HG03066 (cell line): ENCODE measurements around the gene CNTNAP1.

Source experiments
- ATAC-seq: cut with Tn5 transposase; IDR thresholded peaks from one replicate; pipeline ENCODE4 v1.9.1; 2021; ENCODE audit warnings: low read depth; ENCODE audit not compliant: unreplicated experiment

CNTNAP1 gene

DNA sequence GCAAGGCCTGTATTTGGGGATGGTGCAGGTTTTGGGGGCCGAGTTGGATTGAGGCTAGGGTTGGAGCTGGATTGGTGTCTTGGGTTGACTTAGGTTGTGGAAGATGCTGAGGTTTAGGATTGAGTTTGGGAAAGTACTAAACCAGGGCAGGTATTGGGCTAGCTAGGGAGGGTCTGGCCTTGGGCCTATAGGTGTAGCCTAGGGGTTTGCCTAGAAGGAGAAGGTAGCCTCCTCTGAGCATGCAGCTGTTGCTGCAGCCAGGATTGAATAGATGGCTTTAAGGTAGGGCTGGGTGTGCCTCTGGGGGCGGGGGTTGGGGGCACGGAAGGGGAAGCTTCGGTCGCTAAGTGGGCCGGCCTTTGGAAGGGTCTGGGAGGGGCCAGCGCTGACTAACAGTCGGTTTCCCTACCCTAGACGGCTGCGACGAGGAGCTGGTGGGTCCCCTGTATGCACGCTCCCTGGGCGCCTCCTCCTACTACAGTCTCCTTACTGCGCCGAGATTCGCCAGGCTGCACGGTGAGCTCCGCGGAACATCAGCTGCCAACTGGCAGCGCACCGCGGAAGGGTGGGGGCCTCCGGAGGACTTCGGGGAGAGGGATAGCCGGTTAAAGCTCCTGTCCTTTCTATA is 1.2 kb downstream of the CNTNAP1 start:
- no peak for ATAC-seq

DNA sequence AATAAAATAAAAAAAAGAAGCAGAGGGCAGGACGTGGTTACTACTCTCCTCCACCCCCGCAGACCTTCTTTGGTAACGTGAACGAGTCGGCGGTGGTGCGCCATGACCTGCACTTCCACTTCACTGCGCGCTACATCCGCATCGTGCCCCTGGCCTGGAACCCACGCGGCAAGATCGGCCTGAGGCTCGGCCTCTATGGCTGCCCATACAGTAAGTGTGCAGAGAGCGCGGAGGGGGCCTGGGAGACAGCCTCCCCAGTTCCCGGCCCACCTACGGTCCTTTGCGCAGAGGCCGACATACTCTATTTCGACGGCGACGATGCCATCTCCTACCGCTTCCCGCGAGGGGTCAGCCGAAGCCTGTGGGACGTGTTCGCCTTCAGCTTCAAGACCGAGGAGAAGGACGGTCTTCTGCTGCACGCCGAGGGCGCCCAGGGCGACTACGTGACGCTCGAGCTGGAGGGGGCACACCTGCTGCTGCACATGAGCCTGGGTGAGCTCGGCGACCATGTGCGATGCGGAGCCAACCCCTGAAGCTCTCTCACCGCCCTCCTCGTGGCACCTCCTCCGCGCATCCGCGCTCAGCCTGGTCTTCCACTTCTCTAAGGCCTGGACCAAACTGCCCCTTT is 2.7 kb downstream of the CNTNAP1 start:
- ATAC-seq = no peak

- ATAC-seq = no peak
Measured at GRCh38 chr17:42685831-42686230, 3.5 kb downstream of the CNTNAP1 start.

DNA sequence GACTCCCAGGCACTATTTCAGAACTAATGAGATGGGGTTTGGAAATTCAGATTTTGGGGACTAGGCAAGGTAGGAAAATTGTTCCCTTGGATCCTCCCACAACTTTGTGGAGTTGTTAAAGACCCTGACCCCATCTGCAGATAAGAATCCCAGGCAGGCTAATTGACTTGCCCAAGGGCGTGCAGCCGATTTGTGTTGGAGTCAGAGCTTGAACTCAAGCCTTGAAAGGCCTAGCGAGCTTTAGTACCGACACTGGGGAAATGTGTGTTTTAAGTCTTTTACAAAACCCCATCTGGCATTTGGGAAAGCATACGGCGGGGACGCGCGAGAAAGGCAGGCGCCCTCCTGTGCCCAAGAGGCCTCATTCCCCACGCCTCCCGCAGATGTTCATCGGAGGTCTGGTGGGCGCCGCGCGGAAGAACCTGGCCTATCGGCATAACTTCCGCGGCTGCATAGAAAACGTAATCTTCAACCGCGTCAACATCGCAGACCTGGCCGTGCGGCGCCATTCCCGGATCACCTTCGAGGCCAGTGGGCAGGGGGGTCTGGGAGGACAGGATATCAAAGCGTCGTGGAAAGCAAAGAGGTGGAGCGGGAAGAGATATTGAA is 4.3 kb downstream of the CNTNAP1 start:
- ATAC-seq = no peak

DNA sequence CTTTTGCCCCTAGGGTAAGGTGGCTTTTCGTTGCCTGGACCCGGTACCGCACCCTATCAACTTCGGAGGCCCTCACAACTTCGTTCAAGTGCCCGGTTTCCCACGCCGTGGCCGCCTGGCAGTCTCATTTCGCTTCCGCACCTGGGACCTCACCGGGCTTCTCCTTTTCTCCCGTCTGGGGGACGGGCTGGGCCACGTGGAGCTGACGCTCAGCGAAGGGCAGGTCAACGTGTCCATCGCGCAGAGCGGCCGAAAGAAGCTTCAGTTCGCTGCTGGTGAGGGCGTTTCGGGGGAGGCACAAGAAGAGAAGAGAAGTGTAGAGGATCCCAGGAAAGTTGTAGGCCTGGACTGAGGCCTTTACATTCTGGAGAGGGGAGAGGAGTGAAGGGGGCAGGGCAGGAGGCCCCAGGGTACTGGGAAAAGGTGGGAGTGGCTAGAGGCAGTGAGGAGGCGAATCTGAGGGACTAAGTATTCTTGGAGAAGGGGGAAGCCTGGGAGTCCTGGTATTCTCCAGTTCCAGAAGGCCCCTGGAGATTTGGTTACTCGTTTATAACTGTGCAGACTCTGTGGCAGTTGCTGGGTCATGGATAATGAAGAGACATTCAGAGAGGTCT is 5.5 kb downstream of the CNTNAP1 start:
- no peak for ATAC-seq

DNA sequence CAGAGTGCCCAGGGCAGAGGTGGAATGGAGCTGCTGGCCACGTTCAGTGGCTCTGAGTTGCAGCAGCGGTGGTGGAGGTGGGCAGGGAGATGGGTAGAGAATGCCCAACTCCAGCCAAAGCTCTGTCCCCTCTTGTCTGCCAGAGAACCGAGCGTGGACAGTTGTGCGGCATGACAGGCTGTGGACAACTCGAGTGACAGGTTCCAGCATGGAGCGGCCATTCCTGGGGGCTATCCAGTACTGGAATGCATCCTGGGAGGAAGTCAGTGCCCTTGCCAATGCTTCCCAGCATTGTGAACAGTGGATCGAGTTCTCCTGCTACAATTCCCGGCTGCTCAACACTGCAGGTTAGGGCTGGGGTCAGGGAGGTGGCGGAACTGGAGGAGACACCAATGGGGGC is 8.3 kb downstream of the CNTNAP1 start:
- ATAC-seq = no peak

GRCh38 chr17:42691021-42691545 is 8.8 kb downstream of the CNTNAP1 start:
- ATAC-seq = no peak

GRCh38 chr17:42692489-42692888 is 10.2 kb downstream of the CNTNAP1 start:
- ATAC-seq = no peak

- ATAC-seq = no peak
Measured at GRCh38 chr17:42694524-42694923, 12.2 kb downstream of the CNTNAP1 start.

- ATAC-seq = no peak
Measured at GRCh38 chr17:42695500-42695899, 13.2 kb downstream of the CNTNAP1 start.

DNA sequence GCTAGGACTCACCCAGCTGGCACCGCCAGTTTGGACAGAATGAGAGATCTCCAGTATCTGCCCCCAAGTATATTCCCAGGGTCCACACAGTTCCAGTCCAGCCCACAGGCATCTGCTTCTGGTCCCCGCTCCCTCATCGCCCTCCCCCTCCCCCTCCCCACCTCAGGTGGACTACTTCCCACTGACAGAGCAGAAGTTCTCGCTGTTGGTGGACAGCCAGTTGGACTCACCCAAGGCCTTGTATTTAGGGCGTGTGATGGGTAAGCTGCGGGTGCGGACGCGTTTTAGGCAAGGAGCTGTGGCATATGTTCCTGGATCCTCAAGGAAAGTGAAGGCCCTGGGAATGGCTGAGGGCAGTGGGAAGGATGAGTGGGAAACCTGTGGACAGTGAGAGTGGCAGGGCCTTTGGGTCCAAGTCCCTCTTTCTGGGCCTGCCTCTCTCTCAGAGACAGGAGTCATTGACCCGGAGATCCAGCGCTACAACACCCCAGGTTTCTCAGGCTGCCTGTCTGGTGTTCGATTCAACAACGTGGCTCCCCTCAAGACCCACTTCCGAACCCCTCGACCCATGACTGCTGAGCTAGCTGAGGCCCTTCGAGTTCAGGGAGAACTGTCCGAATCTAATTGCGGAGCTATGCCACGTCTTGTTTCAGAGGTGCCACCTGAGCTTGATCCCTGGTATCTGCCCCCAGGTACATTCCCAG is 14.9 kb downstream of the CNTNAP1 start:
- no peak for ATAC-seq

- no peak for ATAC-seq
Measured at GRCh38 chr17:42698736-42699414, 16.5 kb downstream of the CNTNAP1 start.

- no peak for ATAC-seq
Measured at GRCh38 chr17:42699415-42699740, 17.0 kb downstream of the CNTNAP1 start.

GRCh38 chr17:42700586-42701289 is 18.4 kb downstream of the CNTNAP1 start:
- ATAC-seq = no peak

GRCh38 chr17:42702446-42702845 is 20.1 kb downstream of the CNTNAP1 start:
- no peak for ATAC-seq

DNA sequence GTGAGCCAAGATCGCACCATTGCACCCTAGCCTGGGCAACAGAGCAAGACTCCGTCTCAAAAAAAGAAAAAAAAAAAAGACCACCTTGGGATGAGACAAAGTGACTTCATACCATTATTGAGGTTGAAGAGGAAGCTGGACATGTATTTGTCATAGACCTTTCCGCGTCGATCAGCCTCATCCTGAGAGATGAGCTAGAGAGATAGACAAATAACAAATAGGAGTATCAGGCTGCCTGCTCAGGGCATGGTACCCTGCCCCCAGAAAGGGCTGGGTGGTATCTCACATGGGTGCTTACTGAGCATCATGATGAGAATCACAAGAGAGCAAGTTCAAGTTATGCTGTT is 22.1 kb downstream of the CNTNAP1 start:
- ATAC-seq = no peak

- no peak for ATAC-seq
Measured at GRCh38 chr17:42704837-42705494, 22.6 kb downstream of the CNTNAP1 start.

DNA sequence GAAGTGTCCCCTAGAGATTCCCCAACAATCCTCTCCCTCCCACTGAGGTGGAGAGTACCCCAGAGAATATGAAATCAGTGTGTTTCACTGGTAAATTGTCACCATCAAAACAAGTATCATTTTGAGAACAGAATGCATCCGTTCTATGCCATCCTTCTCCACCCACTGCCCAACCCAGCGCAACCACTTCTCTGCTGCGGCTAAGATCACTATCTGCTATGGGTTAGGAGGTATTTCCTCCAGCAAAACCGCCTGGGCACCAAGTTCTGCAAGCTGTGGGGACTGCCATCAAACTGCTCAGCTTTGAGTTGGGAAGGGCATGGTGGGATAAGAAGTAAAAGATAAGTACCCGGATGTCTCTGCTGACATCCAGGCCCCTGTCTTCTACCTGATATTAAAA is 24.4 kb downstream of the CNTNAP1 start:
- no peak for ATAC-seq

DNA sequence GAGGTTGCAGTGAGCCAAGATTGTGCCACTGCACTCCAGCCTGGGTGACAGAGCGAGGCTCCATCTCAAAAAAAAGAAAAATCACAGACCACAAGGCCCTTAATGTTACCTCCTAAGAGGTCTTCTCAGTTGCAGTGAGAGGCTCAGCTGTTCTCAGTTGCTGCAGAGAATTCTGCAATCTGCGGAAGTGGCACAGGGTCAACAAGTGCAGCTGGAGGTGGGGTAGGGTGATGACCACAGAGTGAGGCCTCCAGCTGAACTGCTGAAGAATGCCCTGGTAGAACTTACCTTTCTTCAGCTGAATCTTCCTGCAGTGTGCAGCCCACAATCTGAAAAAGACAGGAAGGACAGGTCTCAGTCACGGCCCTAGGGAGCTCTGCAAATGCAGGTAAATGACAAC is 26.3 kb downstream of the CNTNAP1 start:
- no peak for ATAC-seq

- ATAC-seq = no peak
Measured at GRCh38 chr17:42709561-42709960, 27.2 kb downstream of the CNTNAP1 start.
